Measurements from ENCODE around the gene SURF2.
"Not testable (repeated sequence)": the region's sequence is repeated elsewhere in the genome, so short reads cannot be mapped to it uniquely, and the experiment has no call there.

DNA sequence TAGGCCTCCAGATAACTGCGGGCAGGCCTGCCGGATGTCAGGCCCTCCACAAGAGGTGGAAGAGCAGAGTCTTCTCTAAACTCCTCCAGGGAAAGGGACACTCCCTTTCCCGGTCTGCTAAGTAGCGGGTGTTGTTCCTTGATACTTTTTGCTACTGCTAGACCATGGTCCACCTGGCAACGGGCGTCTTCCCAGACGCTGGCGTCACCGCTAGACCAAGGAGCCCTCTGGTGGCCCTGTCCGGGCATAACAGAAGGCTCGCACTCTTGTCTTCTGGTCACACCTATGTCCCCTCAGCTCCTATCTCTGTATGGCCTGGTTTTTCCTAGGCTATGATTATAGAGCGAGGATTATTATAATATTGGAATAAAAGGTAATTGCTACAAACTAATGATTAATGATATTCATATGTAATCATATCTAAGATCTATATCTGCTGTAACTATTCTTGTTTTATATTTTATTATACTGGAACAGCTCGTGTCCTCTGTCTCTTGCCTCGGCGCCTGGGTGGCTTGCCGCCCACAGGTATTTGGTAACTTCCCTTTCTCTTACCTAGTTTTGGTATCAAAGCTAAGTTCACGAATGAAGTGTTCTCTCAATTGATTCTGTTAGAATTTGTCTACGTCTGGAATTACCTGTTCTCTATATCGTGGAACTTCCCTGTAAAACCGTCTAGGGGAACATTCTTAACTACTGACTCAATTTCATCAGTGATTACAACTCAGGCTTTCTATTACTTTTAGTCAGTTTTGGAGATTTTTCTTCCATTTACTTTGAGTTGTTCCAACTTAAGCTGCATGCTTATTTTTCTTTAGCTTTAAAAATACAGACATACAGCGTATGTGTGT lies 26.8 kb upstream of the SURF2 start:
- TF ChIP-seq POU2F2, POLR2A (IDR thresholded peaks at IDR 0.05; ENCODE audit: low read depth, low read length): not testable (repeated sequence)
